Mesodermal cell (in vitro differentiated cells): ENCODE data around the gene PRR11.
"Not testable (repeated sequence)": the region's sequence is repeated elsewhere in the genome, so short reads cannot be mapped to it uniquely, and the experiment has no call there.

Source experiments
- H3K27ac ChIP-seq: 2 replicates; pipeline ENCODE4 v1.7.0; 2013; ENCODE audit warnings: mild to moderate bottlenecking, low read depth, low read length, moderate library complexity; ENCODE audit not compliant: severe bottlenecking
- H3K36me3 ChIP-seq: 2 replicates; pipeline ENCODE4 v1.7.1; 2013; ENCODE audit warnings: mild to moderate bottlenecking, low read length, moderate library complexity; ENCODE audit not compliant: control insufficient read depth, insufficient read depth
- H3K4me1 ChIP-seq: one replicate; pipeline ENCODE4 v1.7.1; 2013; ENCODE audit warnings: mild to moderate bottlenecking, low read length; ENCODE audit not compliant: insufficient read depth, control insufficient read depth, poor library complexity, severe bottlenecking
- H3K4me3 ChIP-seq: 2 replicates; pipeline ENCODE4 v1.7.0; 2013; ENCODE audit warnings: low read length, control low read depth, mild to moderate bottlenecking; ENCODE audit not compliant: insufficient read depth, poor library complexity, severe bottlenecking; ENCODE audit errors: extremely low read depth
- H3K9me3 ChIP-seq: 2 replicates; pipeline ENCODE4 v1.7.1; 2013; ENCODE audit warnings: mild to moderate bottlenecking, low read length, moderate library complexity; ENCODE audit not compliant: control insufficient read depth
- WGBS, 2 experiments: methylation state at CpG; one replicate each; pipeline ENCODE4 v1.1.5; 2013; ENCODE audit warnings: missing lambda C conversion rate in 2 of 2; ENCODE audit not compliant: insufficient coverage in 2 of 2; 5-methylcytosine and 5-hydroxymethylcytosine counted together

The PRR11 gene

GRCh38 chr17:59126809-59127417, 28.6 kb upstream of the PRR11 start:
- 80 to 85% methylated on average over 1 to 2 of the region's 3 CpGs for WGBS, 2 experiments
- peaks cover 70% of the 10 kb centered on the region for H3K36me3 ChIP-seq
- no peak overlapping the region for H3K4me3 ChIP-seq
- H3K4me1 ChIP-seq = no peaks in the 10 kb centered on the region
- H3K27ac ChIP-seq = no peak overlapping the region
- H3K9me3 ChIP-seq = no peaks in the 10 kb centered on the region

- no peak overlapping the region for H3K27ac ChIP-seq
- no peak overlapping the region for H3K4me3 ChIP-seq
- H3K36me3 ChIP-seq = peaks cover 53% of the 10 kb centered on the region
- no peaks in the 10 kb centered on the region for H3K9me3 ChIP-seq
- no peaks in the 10 kb centered on the region for H3K4me1 ChIP-seq
- WGBS, 2 experiments = 80% methylated on average over 1 of the region's 2 CpGs; no CpG with 5 or more reads in 1 of the 2 experiments
These were observed 25.7 kb upstream of the PRR11 start for GRCh38 chr17:59129814-59130213.

GRCh38 chr17:59131131-59131530, 24.4 kb upstream of the PRR11 start:
- H3K36me3 ChIP-seq = peaks cover 45% of the 10 kb centered on the region
- H3K9me3 ChIP-seq = no peaks in the 10 kb centered on the region
- no CpG with 5 or more reads among the region's 1 CpG for WGBS, 2 experiments
- no peaks in the 10 kb centered on the region for H3K4me1 ChIP-seq
- H3K4me3 ChIP-seq = no peak overlapping the region
- H3K27ac ChIP-seq = no peak overlapping the region

- not testable (repeated sequence) for H3K4me3 ChIP-seq, H3K27ac ChIP-seq
- WGBS, 2 experiments = 85 to 100% methylated on average over 2 to 3 of the region's 10 CpGs
These were observed 17.2 kb upstream of the PRR11 start for GRCh38 chr17:59138339-59138738.

GRCh38 chr17:59139939-59140338, 15.6 kb upstream of the PRR11 start:
- Histone ChIP-seq H3K9me3 (no peaks in the 10 kb centered on the region), H3K36me3 (peaks cover 41% of the 10 kb centered on the region), H3K4me3 (no peak overlapping the region), H3K27ac (no peak overlapping the region), H3K4me1 (no peaks in the 10 kb centered on the region)
- 85 to 100% methylated on average over 1 to 3 of the region's 4 CpGs for WGBS, 2 experiments

More at GRCh38 chr17:59138339-59138738, 17.2 kb upstream of the PRR11 start:
- H3K4me1 ChIP-seq, H3K9me3 ChIP-seq: not testable (repeated sequence)
- peaks cover 26% of the 10 kb centered on the region for H3K36me3 ChIP-seq

GRCh38 chr17:59141860-59142259, 13.7 kb upstream of the PRR11 start:
- H3K4me3 ChIP-seq = no peak overlapping the region
- H3K36me3 ChIP-seq = peaks cover 50% of the 10 kb centered on the region
- H3K27ac ChIP-seq = no peak overlapping the region
- WGBS, 2 experiments = 100% methylated on average over 1 of the region's 1 CpG
- no peaks in the 10 kb centered on the region for H3K4me1 ChIP-seq
- no peaks in the 10 kb centered on the region for H3K9me3 ChIP-seq

GRCh38 chr17:59145571-59146096, 9.9 kb upstream of the PRR11 start:
- Histone ChIP-seq H3K4me1 (peaks cover 11% of the 10 kb centered on the region), H3K36me3 (peaks cover 72% of the 10 kb centered on the region), H3K9me3 (no peaks in the 10 kb centered on the region), H3K4me3 (no peak overlapping the region), H3K27ac (no peak overlapping the region)
- WGBS, 2 experiments = 95 to 100% methylated on average over 2 to 4 of the region's 4 CpGs

- WGBS, 2 experiments = 88% methylated on average over 2 of the region's 2 CpGs; no CpG with 5 or more reads in 1 of the 2 experiments
- no peaks in the 10 kb centered on the region for H3K9me3 ChIP-seq
These were observed 6.5 kb upstream of the PRR11 start for GRCh38 chr17:59149051-59149450.

DNA sequence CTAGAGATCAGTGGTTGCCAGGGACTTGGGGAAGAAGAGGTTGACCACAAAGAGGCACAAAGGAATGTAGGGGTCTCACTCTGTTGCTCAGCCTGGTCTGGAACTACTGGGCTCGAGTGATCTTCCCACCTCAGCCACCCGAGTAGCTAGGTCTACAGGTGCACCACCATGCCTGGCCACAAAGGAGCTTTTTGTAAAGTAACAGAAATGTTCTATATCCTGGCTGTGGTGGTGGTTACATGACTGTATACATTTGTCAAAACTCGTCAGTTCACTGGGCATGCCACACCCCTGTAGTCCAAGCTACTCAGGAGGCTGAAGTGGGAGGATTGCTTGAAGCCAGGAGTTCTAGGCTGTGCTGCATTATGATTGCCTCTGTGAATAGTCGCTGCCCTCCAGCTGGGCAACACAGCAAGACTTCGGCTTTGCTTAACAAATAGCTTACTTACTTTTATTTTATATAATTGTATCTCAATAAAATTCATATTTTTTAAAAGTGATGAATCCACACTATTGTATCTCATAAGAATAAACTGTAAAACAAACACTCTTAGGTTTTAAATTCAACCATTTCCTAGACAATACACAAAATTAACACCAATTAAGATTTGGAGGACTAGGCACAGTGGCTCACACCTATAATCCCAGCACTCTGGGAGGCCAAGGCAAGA, 5.6 kb upstream of the PRR11 start:
- no peak overlapping the region for H3K27ac ChIP-seq
- H3K4me1 ChIP-seq = peaks cover 12% of the 10 kb centered on the region
- no peaks in the 10 kb centered on the region for H3K9me3 ChIP-seq
- WGBS, 2 experiments = 93 to 95% methylated on average over 2 to 3 of the region's 5 CpGs
- no peak overlapping the region for H3K4me3 ChIP-seq
- peaks cover 42% of the 10 kb centered on the region for H3K36me3 ChIP-seq

More at GRCh38 chr17:59149051-59149450, 6.5 kb upstream of the PRR11 start:
- Histone ChIP-seq H3K4me1 (peaks cover 12% of the 10 kb centered on the region), H3K27ac (no peak overlapping the region), H3K4me3 (no peak overlapping the region), H3K36me3 (peaks cover 50% of the 10 kb centered on the region)

DNA sequence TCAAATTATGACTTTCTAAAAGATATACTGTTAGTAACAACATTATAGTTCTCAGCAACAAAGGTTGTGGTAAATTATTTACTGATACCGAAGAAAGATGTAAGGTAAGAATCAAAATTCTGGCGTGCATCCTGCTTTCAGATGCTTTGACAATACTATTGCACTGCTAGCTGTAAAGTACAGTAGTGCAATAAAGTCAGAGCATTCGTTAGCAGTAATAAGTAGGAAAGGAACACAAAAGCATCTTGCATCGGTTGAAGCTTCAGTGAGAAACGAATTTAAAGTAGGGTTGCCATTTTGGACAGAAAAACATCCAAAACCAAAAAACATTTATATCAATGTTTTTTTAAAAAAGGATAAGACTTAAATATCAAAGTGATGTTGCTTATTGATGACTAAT, 4.5 kb upstream of the PRR11 start:
- 95 to 100% methylated on average over 3 of the region's 5 CpGs for WGBS, 2 experiments
- no peak overlapping the region for H3K27ac ChIP-seq
- no peak overlapping the region for H3K4me3 ChIP-seq
- H3K4me1 ChIP-seq = peaks cover 12% of the 10 kb centered on the region
- H3K9me3 ChIP-seq = no peaks in the 10 kb centered on the region
- H3K36me3 ChIP-seq = peaks cover 34% of the 10 kb centered on the region

DNA sequence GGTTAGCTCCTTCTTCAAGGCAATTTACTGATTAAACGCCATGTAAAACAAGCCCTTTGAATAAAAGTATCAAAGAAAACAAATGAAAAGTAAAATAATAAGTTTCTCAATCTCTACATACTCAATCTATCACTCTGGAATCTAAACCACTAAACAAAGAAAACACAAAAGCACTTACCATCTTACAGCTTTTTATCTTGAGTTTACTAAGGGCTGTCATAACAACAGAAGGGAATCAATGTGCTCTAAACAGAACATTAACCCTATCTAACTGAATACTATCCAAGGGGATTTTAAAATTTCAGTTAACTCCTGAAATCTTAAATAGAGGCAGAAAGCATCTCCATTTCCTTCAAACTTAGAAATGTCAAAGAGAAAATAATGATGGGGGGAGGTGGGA, 4.0 kb upstream of the PRR11 start:
- Histone ChIP-seq H3K27ac (no peak overlapping the region), H3K9me3 (no peaks in the 10 kb centered on the region), H3K4me3 (peak overlapping the region; percentile 12), H3K36me3 (peaks cover 30% of the 10 kb centered on the region), H3K4me1 (peaks cover 12% of the 10 kb centered on the region)
- WGBS, 2 experiments = no CpG with 5 or more reads among the region's 1 CpG
